Measurements from ENCODE around the gene MKRN2OS. TPM values are rescaled to one million over a fixed set of nuclear protein-coding genes. Genes with fewer than 3 reads are reported as not detected.
A peak's percentile ranks its signal among the peaks of the same experiment; 100 is the strongest.
"Not testable (repeated sequence)": the region's sequence is repeated elsewhere in the genome, so short reads cannot be mapped to it uniquely, and the experiment has no call there.

Gene MKRN2OS
- total RNA-seq, 4 donors from 2014 or later, result 1.3 TPM; not detected in 3

GRCh38 chr3:12553921-12554391 is 8.7 kb upstream of the MKRN2OS start:
- H3K36me3 ChIP-seq, result no peaks in the 10 kb centered on the region
- WGBS, 2 donors (ENCODE audit: low coverage in 1 of 2), result 3 to 26% methylated on average over 10 to 16 of the region's 26 CpGs
- peaks cover 41% of the 10 kb centered on the region for H3K27me3 ChIP-seq
- TF ChIP-seq POLR2AphosphoS5 (IDR thresholded peaks at IDR 0.05), result no peak
- no peak for TF ChIP-seq CTCF (IDR thresholded peaks at IDR 0.05)
- no peak for TF ChIP-seq POLR2A (IDR thresholded peaks at IDR 0.05)
- no peak for TF ChIP-seq EP300 (IDR thresholded peaks at IDR 0.05)
- peaks cover 10 to 31% (median 14%) of the 10 kb centered on the region in 3 donors for H3K4me1 ChIP-seq
- peak overlapping the region in 1 of 4 donors; percentile 42 for H3K27ac ChIP-seq
- peak overlapping the region; percentile 26 to 42 for H3K4me3 ChIP-seq
- H3K9me3 ChIP-seq, result no peaks in the 10 kb centered on the region
- ATAC-seq, result no peak

- no peaks in the 10 kb centered on the region for H3K36me3 ChIP-seq
- H3K4me3 ChIP-seq, result no peak overlapping the region
- no peak overlapping the region for H3K27ac ChIP-seq
- WGBS, 2 donors (ENCODE audit: low coverage in 1 of 2), result 53 to 70% methylated on average over 6 to 7 of the region's 7 CpGs
- no peaks in the 10 kb centered on the region for H3K9me3 ChIP-seq
- peaks cover 41% of the 10 kb centered on the region for H3K27me3 ChIP-seq
- no peak for ATAC-seq
- TF ChIP-seq EP300 (IDR thresholded peaks at IDR 0.05), result no peak
- TF ChIP-seq POLR2AphosphoS5 (IDR thresholded peaks at IDR 0.05), result no peak
- TF ChIP-seq CTCF (IDR thresholded peaks at IDR 0.05), result no peak
- no peak for TF ChIP-seq POLR2A (IDR thresholded peaks at IDR 0.05)
- peaks cover 0 to 8% (median 0%) of the 10 kb centered on the region in 3 donors for H3K4me1 ChIP-seq
Measured at GRCh38 chr3:12549971-12550760, 4.9 kb upstream of the MKRN2OS start.

GRCh38 chr3:12544652-12545472 is 437 bp downstream of the MKRN2OS start:
- Histone ChIP-seq H3K9me3 (no peaks in the 10 kb centered on the region), H3K4me3 (no peak overlapping the region), H3K27me3 (peaks cover 4% of the 10 kb centered on the region), H3K27ac (no peak overlapping the region), H3K4me1 (no peaks in the 10 kb centered on the region), H3K36me3 (peaks cover 0 to 11% of the 10 kb centered on the region in 2 donors)
- no peak for TF ChIP-seq POLR2AphosphoS5 (IDR thresholded peaks at IDR 0.05)
- no peak for TF ChIP-seq CTCF (IDR thresholded peaks at IDR 0.05)
- TF ChIP-seq EP300 (IDR thresholded peaks at IDR 0.05), result no peak
- no peak for TF ChIP-seq POLR2A (IDR thresholded peaks at IDR 0.05)
- 52 to 56% methylated on average over 10 to 11 of the region's 11 CpGs for WGBS, 2 donors (ENCODE audit: low coverage in 1 of 2)
- no peak for ATAC-seq

- H3K4me1 ChIP-seq, H3K4me3 ChIP-seq, ATAC-seq, H3K27ac ChIP-seq, H3K9me3 ChIP-seq, H3K27me3 ChIP-seq: not testable (repeated sequence)
- peaks cover 0 to 23% of the 10 kb centered on the region in 2 donors for H3K36me3 ChIP-seq
- WGBS, 2 donors (ENCODE audit: low coverage in 1 of 2), result 75 to 80% methylated on average over 4 to 8 of the region's 12 CpGs
Measured at GRCh38 chr3:12543497-12543896, 1.8 kb downstream of the MKRN2OS start.

- 71 to 83% methylated on average over 1 to 2 of the region's 8 CpGs for WGBS, 2 donors (ENCODE audit: low coverage in 1 of 2)
Measured at GRCh38 chr3:12541625-12542024, 3.7 kb downstream of the MKRN2OS start.

More at GRCh38 chr3:12541625-12542024, 3.7 kb downstream of the MKRN2OS start:
- Histone ChIP-seq H3K4me3 (no peak overlapping the region), H3K9me3 (no peaks in the 10 kb centered on the region), H3K27me3 (no peaks in the 10 kb centered on the region), H3K27ac (no peak overlapping the region), H3K4me1 (no peaks in the 10 kb centered on the region), H3K36me3 (peaks cover 0 to 23% of the 10 kb centered on the region in 2 donors)
- TF ChIP-seq CTCF (IDR thresholded peaks at IDR 0.05) (peak in 1 of 4 experiments; percentile 29), POLR2A (IDR thresholded peaks at IDR 0.05) (no peak)
- ATAC-seq, result no peak
